Tibial artery (tissue), 4 donors: ENCODE data around the gene RIPK4.

ENCODE experiments used
- DNase-seq, 2 donors: peaks; one replicate each; pipeline ENCODE4 v3.0.0-alpha.2; 2019
- H3K27ac ChIP-seq, 2 donors: fragments of 200-600 bp; sonication (generic) in 1 of 2; 1 replicate in 1 of 2; 2 replicates in 1 of 2; pipeline ENCODE4 v1.5.1; 2018 to 2019; ENCODE audit warnings: mild to moderate bottlenecking in 1 of 2
- H3K27me3 ChIP-seq, 2 donors: fragments of 200-600 bp; sonication (generic) in 1 of 2; one replicate each; pipeline versions ENCODE4 v1.5.1 to v1.6.0; 2016 to 2019
- H3K36me3 ChIP-seq, 3 donors: fragments of 200-600 bp; sonication (generic) in 2 of 3; one replicate each; pipeline ENCODE4 v1.5.1; 2016 to 2019; ENCODE audit warnings: mild to moderate bottlenecking in 2 of 3
- H3K4me1 ChIP-seq, 4 donors: fragments of 200-600 bp; sonication (generic) in 2 of 4; 1 replicate in 3 of 4; 2 replicates in 1 of 4; pipeline ENCODE4 v1.5.1; 2016 to 2019
- H3K4me3 ChIP-seq, 2 donors: fragments of 200-600 bp; sonication (generic) in 1 of 2; 1 replicate in 1 of 2; 2 replicates in 1 of 2; pipeline ENCODE4 v1.5.1; 2018 to 2019; ENCODE audit warnings: mild to moderate bottlenecking in 2 of 2
- H3K9me3 ChIP-seq, 3 donors: fragments of 200-600 bp; sonication (generic) in 1 of 3; one replicate each; pipeline ENCODE4 v1.5.1; 2016 to 2019
- CTCF ChIP-seq, 2 experiments: fragments of 200-600 bp in 1 of 2; fragments of 450-650 bp in 1 of 2; IDR thresholded peaks; one replicate each; pipeline ENCODE4 v1.5.1; 2017 to 2019; ENCODE audit warnings: antibody characterized with exemption in 2 of 2, mild to moderate bottlenecking in 1 of 2, moderate library complexity in 1 of 2
- intact Hi-C: fragments of 100-400 bp; cut with DNase I; formaldehyde crosslinking; loops from one replicate; pipeline ENCODE4 v1.15.0; 2023; ENCODE audit warnings: low total_unique reads

RIPK4 gene

GRCh38 chr21:41771625-41771945, 4.7 kb upstream of the RIPK4 start:
- intact Hi-C loops = loop anchor here (10.0 kb wide), 1 partner anchor 1717 kb away; no protein-coding TSS in a partner anchor
- Histone ChIP-seq H3K9me3 (no peaks in the 10 kb centered on the region), H3K27ac (no peak overlapping the region), H3K4me1 (peaks cover 0 to 7% (median 4%) of the 10 kb centered on the region in 4 donors), H3K4me3 (no peak overlapping the region), H3K36me3 (no peaks in the 10 kb centered on the region), H3K27me3 (peaks cover 0 to 9% of the 10 kb centered on the region in 2 donors)
- no peak for TF ChIP-seq CTCF (IDR thresholded peaks at IDR 0.05)
- DNase-seq = no peak

- TF ChIP-seq CTCF (IDR thresholded peaks at IDR 0.05) = no peak
- peaks cover 0 to 13% of the 10 kb centered on the region in 2 donors for H3K27me3 ChIP-seq
- H3K9me3 ChIP-seq = no peaks in the 10 kb centered on the region
- H3K4me1 ChIP-seq = peaks cover 0 to 10% (median 9%) of the 10 kb centered on the region in 4 donors
- no peaks in the 10 kb centered on the region for H3K36me3 ChIP-seq
- intact Hi-C loops = loop anchor here (10.0 kb wide), 1 partner anchor 1716 kb away; no protein-coding TSS in a partner anchor
- H3K27ac ChIP-seq = no peak overlapping the region
- no peak for DNase-seq
- H3K4me3 ChIP-seq = no peak overlapping the region
These were observed 4.2 kb upstream of the RIPK4 start for GRCh38 chr21:41770901-41771624.

- Histone ChIP-seq H3K4me3 (no peak overlapping the region), H3K27ac (no peak overlapping the region), H3K4me1 (peaks cover 0 to 13% (median 11%) of the 10 kb centered on the region in 4 donors), H3K9me3 (no peaks in the 10 kb centered on the region), H3K27me3 (peaks cover 0 to 13% of the 10 kb centered on the region in 2 donors), H3K36me3 (no peaks in the 10 kb centered on the region)
- TF ChIP-seq CTCF (IDR thresholded peaks at IDR 0.05) = no peak
- peak in 1 of 2 donors; percentile 52 for DNase-seq
- intact Hi-C loops = loop anchor here (10.0 kb wide), 1 partner anchor 1715 kb away; no protein-coding TSS in a partner anchor
These were observed 3.1 kb upstream of the RIPK4 start for GRCh38 chr21:41769933-41770332.

GRCh38 chr21:41769521-41769920, 2.7 kb upstream of the RIPK4 start:
- Histone ChIP-seq H3K36me3 (no peaks in the 10 kb centered on the region), H3K27ac (no peak overlapping the region), H3K4me3 (no peak overlapping the region), H3K27me3 (peaks cover 0 to 13% of the 10 kb centered on the region in 2 donors), H3K9me3 (no peaks in the 10 kb centered on the region), H3K4me1 (peaks cover 0 to 14% (median 11%) of the 10 kb centered on the region in 4 donors)
- no peak for TF ChIP-seq CTCF (IDR thresholded peaks at IDR 0.05)
- DNase-seq = peak in 1 of 2 donors; percentile 53
- intact Hi-C loops = no loop called here

- Histone ChIP-seq H3K4me1 (peaks cover 0 to 18% (median 11%) of the 10 kb centered on the region in 4 donors), H3K27me3 (peaks cover 0 to 13% of the 10 kb centered on the region in 2 donors), H3K36me3 (no peaks in the 10 kb centered on the region), H3K4me3 (peak overlapping the region; percentile 65 to 90), H3K27ac (peak overlapping the region; percentile 81 to 83), H3K9me3 (no peaks in the 10 kb centered on the region)
- intact Hi-C loops = no loop called here
- DNase-seq = peak in 1 of 2 donors; percentile 49
- TF ChIP-seq CTCF (IDR thresholded peaks at IDR 0.05) = no peak
These were observed 2.3 kb upstream of the RIPK4 start for GRCh38 chr21:41769111-41769510.
